CD4-positive, CD25-positive, alpha-beta regulatory T cell (primary cell): ENCODE measurements around the gene CABLES1. TPM values are rescaled to one million over a fixed set of nuclear protein-coding genes. Genes with fewer than 3 reads are reported as not detected.

Experiments
- ATAC-seq, 2 donors: fragments of 150-1000 bp; cut with Tn5 transposase; one replicate each; pipeline ENCODE4 v1.10.0; 2021; ENCODE audit warnings: low read depth in 2 of 2, moderate number of reproducible peaks in 2 of 2, moderate library complexity in 1 of 2
- DNase-seq, 3 donors: peaks; one replicate each; pipeline versions ENCODE4 v3.0.0 to v3.0.0-alpha.2; 2012 to 2022; ENCODE audit warnings: mixed read lengths in 1 of 3
- H3K27ac ChIP-seq: one replicate; pipeline ENCODE4 v1.7.0; 2013; ENCODE audit warnings: mild to moderate bottlenecking, low read length; ENCODE audit not compliant: insufficient read depth, poor library complexity, severe bottlenecking
- H3K27me3 ChIP-seq: one replicate; pipeline ENCODE4 v1.7.0; 2013; ENCODE audit warnings: low read length; ENCODE audit not compliant: control insufficient read depth, insufficient read depth
- H3K36me3 ChIP-seq: one replicate; pipeline ENCODE4 v1.7.0; 2013; ENCODE audit warnings: mild to moderate bottlenecking, low read length, moderate library complexity; ENCODE audit not compliant: control insufficient read depth, insufficient read depth
- H3K4me1 ChIP-seq: 2 replicates; pipeline ENCODE4 v1.7.0; 2013; ENCODE audit warnings: mild to moderate bottlenecking, low read length; ENCODE audit not compliant: insufficient read depth, control insufficient read depth, poor library complexity, severe bottlenecking
- H3K4me3 ChIP-seq: one replicate; pipeline ENCODE4 v1.7.0; 2013; ENCODE audit warnings: low read depth, mild to moderate bottlenecking, low read length, moderate library complexity
- H3K9me3 ChIP-seq, 2 experiments: 1 replicate in 1 of 2; 2 replicates in 1 of 2; pipeline ENCODE4 v1.7.0; 2013; ENCODE audit warnings: low read length in 2 of 2, mild to moderate bottlenecking in 1 of 2, moderate library complexity in 1 of 2; ENCODE audit not compliant: control insufficient read depth in 2 of 2
- H3K27ac Mint-ChIP-seq, 3 donors: one replicate each; pipeline ENCODE4 v1.8.0; 2020 to 2022; ENCODE audit warnings: mild to moderate bottlenecking in 3 of 3, mixed read lengths in 3 of 3, moderate library complexity in 2 of 3
- H3K27me3 Mint-ChIP-seq: one replicate; pipeline ENCODE4 v1.8.0; 2022; ENCODE audit warnings: mild to moderate bottlenecking, mixed read lengths
- H3K36me3 Mint-ChIP-seq: one replicate; pipeline ENCODE4 v1.8.0; 2020; ENCODE audit warnings: mixed read lengths
- H3K4me1 Mint-ChIP-seq, 4 donors: one replicate each; pipeline ENCODE4 v1.8.0; 2020 to 2022; ENCODE audit warnings: mixed read lengths in 4 of 4, mild to moderate bottlenecking in 1 of 4
- H3K4me3 Mint-ChIP-seq, 4 donors: one replicate each; pipeline ENCODE4 v1.8.0; 2020 to 2022; ENCODE audit warnings: mild to moderate bottlenecking in 4 of 4, mixed read lengths in 4 of 4, moderate library complexity in 3 of 4
- H3K9me3 Mint-ChIP-seq, 7 donors: one replicate each; pipeline ENCODE4 v1.8.0; 2020 to 2022; ENCODE audit warnings: mixed read lengths in 7 of 7, mild to moderate bottlenecking in 3 of 7, moderate library complexity in 2 of 7
- polyA plus RNA-seq, 4 donors: library from polyadenylated mRNA; unstranded; fragments of 300-500 nt; fragmentation: Illumina TruSeq; gene quantifications; one replicate each; pipeline ENCODE4 v1.2.3, GENCODE V29; 2021
- total RNA-seq: library from RNA; stranded (reverse); gene quantifications from one replicate; pipeline ENCODE4 v1.2.3, GENCODE V29; 2022

CABLES1 gene
- total and polyA plus RNA-seq, 5 donors from 2014 or later = 0.46 to 5.4 TPM; not detected in 3

GRCh38 chr18:23114171-23114881 lies 21.0 kb upstream of the CABLES1 start:
- Histone ChIP-seq H3K4me1 (no peaks in the 10 kb centered on the region), H3K9me3 (peaks cover 0 to 6% of the 10 kb centered on the region in 2 experiments), H3K27ac (no peak overlapping the region), H3K27me3 (no peaks in the 10 kb centered on the region), H3K4me3 (peak overlapping the region; percentile 4), H3K36me3 (no peaks in the 10 kb centered on the region)
- Mint-ChIP-seq H3K9me3 (peaks cover 0 to 6% (median 0%) of the 10 kb centered on the region in 7 donors), H3K27ac (peak overlapping the region; percentile 12 to 81 (median 27)), H3K4me3 (peak overlapping the region in 3 of 4 donors; percentile 12 to 59 (median 33)), H3K27me3 (peaks cover 19% of the 10 kb centered on the region), H3K4me1 (peaks cover 10 to 22% (median 20%) of the 10 kb centered on the region in 4 donors), H3K36me3 (no peaks in the 10 kb centered on the region)
- no peak for ATAC-seq
- peak in 2 of 3 donors; percentile 17 to 18 for DNase-seq

GRCh38 chr18:23114911-23115310 lies 20.4 kb upstream of the CABLES1 start:
- Histone ChIP-seq H3K27me3 (no peaks in the 10 kb centered on the region), H3K4me3 (no peak overlapping the region), H3K36me3 (no peaks in the 10 kb centered on the region), H3K9me3 (peaks cover 0 to 6% of the 10 kb centered on the region in 2 experiments), H3K27ac (no peak overlapping the region), H3K4me1 (no peaks in the 10 kb centered on the region)
- DNase-seq (no peak), ATAC-seq (no peak)
- no peaks in the 10 kb centered on the region for H3K36me3 Mint-ChIP-seq
- peaks cover 0 to 6% (median 0%) of the 10 kb centered on the region in 7 donors for H3K9me3 Mint-ChIP-seq
- H3K4me1 Mint-ChIP-seq = peaks cover 10 to 22% (median 20%) of the 10 kb centered on the region in 4 donors
- peak overlapping the region in 1 of 3 donors; percentile 22 for H3K27ac Mint-ChIP-seq
- peaks cover 19% of the 10 kb centered on the region for H3K27me3 Mint-ChIP-seq
- H3K4me3 Mint-ChIP-seq = peak overlapping the region in 1 of 4 donors; percentile 19

- Histone ChIP-seq H3K27me3 (no peaks in the 10 kb centered on the region), H3K27ac (no peak overlapping the region), H3K36me3 (no peaks in the 10 kb centered on the region), H3K4me3 (no peak overlapping the region), H3K9me3 (peaks cover 0 to 6% of the 10 kb centered on the region in 2 experiments), H3K4me1 (no peaks in the 10 kb centered on the region)
- peaks cover 0 to 5% (median 0%) of the 10 kb centered on the region in 7 donors for H3K9me3 Mint-ChIP-seq
- H3K36me3 Mint-ChIP-seq = no peaks in the 10 kb centered on the region
- DNase-seq (no peak), ATAC-seq (no peak)
- H3K27ac Mint-ChIP-seq = no peak overlapping the region
- no peak overlapping the region for H3K4me3 Mint-ChIP-seq
- peaks cover 19% of the 10 kb centered on the region for H3K27me3 Mint-ChIP-seq
- H3K4me1 Mint-ChIP-seq = peaks cover 10 to 22% (median 20%) of the 10 kb centered on the region in 4 donors
Measured at GRCh38 chr18:23115683-23116096, 19.6 kb upstream of the CABLES1 start.

GRCh38 chr18:23121133-23121532 lies 14.2 kb upstream of the CABLES1 start:
- Mint-ChIP-seq H3K4me3 (no peak overlapping the region), H3K9me3 (no peaks in the 10 kb centered on the region), H3K4me1 (peaks cover 0 to 2% (median 0%) of the 10 kb centered on the region in 4 donors), H3K27me3 (peaks cover 17% of the 10 kb centered on the region), H3K36me3 (no peaks in the 10 kb centered on the region), H3K27ac (peak overlapping the region in 1 of 3 donors; percentile 32)
- Histone ChIP-seq H3K27me3 (no peaks in the 10 kb centered on the region), H3K4me3 (no peak overlapping the region), H3K36me3 (no peaks in the 10 kb centered on the region), H3K9me3 (no peaks in the 10 kb centered on the region), H3K27ac (no peak overlapping the region), H3K4me1 (no peaks in the 10 kb centered on the region)
- no peak for ATAC-seq
- DNase-seq = no peak

- H3K4me1 ChIP-seq = no peaks in the 10 kb centered on the region
- Mint-ChIP-seq H3K27ac (no peak overlapping the region), H3K4me3 (no peak overlapping the region), H3K27me3 (peaks cover 22% of the 10 kb centered on the region), H3K36me3 (no peaks in the 10 kb centered on the region), H3K4me1 (peaks cover 0 to 2% (median 0%) of the 10 kb centered on the region in 4 donors), H3K9me3 (no peaks in the 10 kb centered on the region)
- no peak for ATAC-seq
- H3K27ac ChIP-seq = no peak overlapping the region
- no peaks in the 10 kb centered on the region for H3K9me3 ChIP-seq
- no peak overlapping the region for H3K4me3 ChIP-seq
- H3K36me3 ChIP-seq = no peaks in the 10 kb centered on the region
- no peaks in the 10 kb centered on the region for H3K27me3 ChIP-seq
- DNase-seq = no peak
Measured at GRCh38 chr18:23122334-23123229, 12.7 kb upstream of the CABLES1 start.

GRCh38 chr18:23126376-23127056 lies 8.8 kb upstream of the CABLES1 start:
- Mint-ChIP-seq H3K4me3 (no peak overlapping the region), H3K9me3 (peaks cover 0 to 2% (median 0%) of the 10 kb centered on the region in 7 donors), H3K4me1 (peaks cover 0 to 2% (median 0%) of the 10 kb centered on the region in 4 donors), H3K36me3 (no peaks in the 10 kb centered on the region), H3K27me3 (peaks cover 28% of the 10 kb centered on the region), H3K27ac (peak overlapping the region in 1 of 3 donors; percentile 39)
- no peaks in the 10 kb centered on the region for H3K4me1 ChIP-seq
- no peaks in the 10 kb centered on the region for H3K27me3 ChIP-seq
- H3K27ac ChIP-seq = no peak overlapping the region
- no peak overlapping the region for H3K4me3 ChIP-seq
- no peak for DNase-seq
- no peaks in the 10 kb centered on the region for H3K9me3 ChIP-seq
- H3K36me3 ChIP-seq = no peaks in the 10 kb centered on the region
- ATAC-seq = no peak

GRCh38 chr18:23127090-23127489 lies 8.2 kb upstream of the CABLES1 start:
- no peaks in the 10 kb centered on the region for H3K9me3 ChIP-seq
- H3K36me3 Mint-ChIP-seq = no peaks in the 10 kb centered on the region
- no peaks in the 10 kb centered on the region for H3K27me3 ChIP-seq
- H3K27me3 Mint-ChIP-seq = peaks cover 32% of the 10 kb centered on the region
- H3K9me3 Mint-ChIP-seq = peaks cover 0 to 2% (median 0%) of the 10 kb centered on the region in 7 donors
- no peaks in the 10 kb centered on the region for H3K4me1 ChIP-seq
- no peak overlapping the region for H3K27ac Mint-ChIP-seq
- no peak overlapping the region for H3K4me3 ChIP-seq
- ATAC-seq (no peak), DNase-seq (no peak)
- H3K4me3 Mint-ChIP-seq = no peak overlapping the region
- H3K27ac ChIP-seq = no peak overlapping the region
- no peaks in the 10 kb centered on the region for H3K36me3 ChIP-seq
- peaks cover 0 to 3% (median 1%) of the 10 kb centered on the region in 4 donors for H3K4me1 Mint-ChIP-seq
